Measurements from ENCODE around the gene ALDH1L2.

The ALDH1L2 gene

GRCh38 chr12:104975587-104976343, 108.5 kb downstream of the ALDH1L2 start:
- no peak for FAIRE-seq

GRCh38 chr12:104974626-104975290, 109.5 kb downstream of the ALDH1L2 start:
- no peak for FAIRE-seq

- no peak for FAIRE-seq
Measured at GRCh38 chr12:104973250-104973649, 111.0 kb downstream of the ALDH1L2 start.

- FAIRE-seq, result no peak
Measured at GRCh38 chr12:104971306-104971705, 113.0 kb downstream of the ALDH1L2 start.

Data from TTC549 (cell line).